Neural progenitor cell (in vitro differentiated cells): ENCODE data around the gene ZBTB6. TPM values are rescaled to one million over a fixed set of nuclear protein-coding genes. Genes with fewer than 3 reads are reported as not detected.

Experiments
- DNase-seq: peaks from one replicate; pipeline ENCODE4 v3.0.0-alpha.2; 2016; ENCODE audit warnings: low spot score
- H2AFZ ChIP-seq: fragments of 200-600 bp; sonication (generic); replicated peaks from 2 replicates; pipeline ENCODE4 v1.6.1; 2016; ENCODE audit warnings: antibody characterized with exemption
- H3F3A ChIP-seq: fragments of 200-600 bp; sonication (generic); 2 replicates; pipeline ENCODE4 v1.6.1; 2016; ENCODE audit warnings: antibody characterized with exemption, low read depth
- H3K27ac ChIP-seq: fragments of 200-600 bp; sonication (generic); 2 replicates; pipeline ENCODE4 v1.5.1; 2016; ENCODE audit warnings: mild to moderate bottlenecking
- H3K27me3 ChIP-seq: fragments of 200-600 bp; sonication (generic); 2 replicates; pipeline ENCODE4 v1.6.1; 2016; ENCODE audit warnings: mild to moderate bottlenecking, moderate library complexity
- H3K36me3 ChIP-seq: fragments of 200-600 bp; sonication (generic); 2 replicates; pipeline ENCODE4 v1.5.1; 2016
- H3K4me1 ChIP-seq: fragments of 200-600 bp; sonication (generic); 2 replicates; pipeline ENCODE4 v1.6.1; 2016; ENCODE audit warnings: mixed run types
- H3K4me2 ChIP-seq: fragments of 200-600 bp; sonication (generic); 2 replicates; pipeline ENCODE4 v1.6.1; 2016
- H3K4me3 ChIP-seq: fragments of 200-600 bp; sonication (generic); 2 replicates; pipeline ENCODE4 v1.5.1; 2016
- H3K79me2 ChIP-seq: fragments of 200-600 bp; sonication (generic); 2 replicates; pipeline ENCODE4 v1.6.1; 2016; ENCODE audit warnings: low read depth
- H3K9ac ChIP-seq: fragments of 200-600 bp; sonication (generic); 2 replicates; pipeline ENCODE4 v1.6.1; 2016
- H3K9me3 ChIP-seq: fragments of 200-600 bp; sonication (generic); 2 replicates; pipeline ENCODE4 v1.5.1; 2016; ENCODE audit warnings: low read depth
- H4K20me1 ChIP-seq: fragments of 200-600 bp; sonication (generic); 2 replicates; pipeline ENCODE4 v1.6.1; 2016; ENCODE audit warnings: low read depth
- H3K27ac Mint-ChIP-seq: 3 replicates; pipeline ENCODE4 v1.8.0; 2021; ENCODE audit warnings: mixed read lengths
- H3K27me3 Mint-ChIP-seq: 2 replicates; pipeline ENCODE4 v1.8.0; 2022; ENCODE audit warnings: low read depth, mild to moderate bottlenecking, inconsistent platforms, moderate library complexity, mixed read lengths; ENCODE audit not compliant: insufficient read depth
- H3K36me3 Mint-ChIP-seq: 3 replicates; pipeline ENCODE4 v1.8.0; 2021; ENCODE audit warnings: mixed read lengths
- H3K4me1 Mint-ChIP-seq: 3 replicates; pipeline ENCODE4 v1.8.0; 2021; ENCODE audit warnings: mixed read lengths
- H3K4me3 Mint-ChIP-seq: 3 replicates; pipeline ENCODE4 v1.8.0; 2021; ENCODE audit warnings: mild to moderate bottlenecking, moderate library complexity, mixed read lengths
- H3K9me3 Mint-ChIP-seq: 3 replicates; pipeline ENCODE4 v1.8.0; 2020; ENCODE audit warnings: mixed read lengths
- EZH2 ChIP-seq: fragments of 200-600 bp; sonication (generic); IDR thresholded peaks from 2 replicates; pipeline ENCODE4 v1.6.1; 2017; ENCODE audit warnings: antibody characterized with exemption, mild to moderate bottlenecking, moderate library complexity
- EZH2phosphoT487 ChIP-seq: fragments of 200-600 bp; sonication (generic); IDR thresholded peaks from 2 replicates; pipeline ENCODE4 v1.6.1; 2017; ENCODE audit warnings: antibody characterized with exemption
- total RNA-seq: library from RNA; depleted of rRNA; stranded (reverse); fragments of >200 nt; gene quantifications from 2 replicates; pipeline ENCODE4 v1.2.3, GENCODE V29; 2015; ENCODE audit warnings: low replicate concordance
- TF ChIP-seq, protein P1 (sequence below): fragments of 200-600 bp; sonication (generic); IDR thresholded peaks from 2 replicates; pipeline ENCODE4 v1.5.1; 2017; ENCODE audit warnings: antibody characterized with exemption, mild to moderate bottlenecking

The ZBTB6 gene
- total RNA-seq = 18.0 and 23.7 TPM in 2 replicates

DNA sequence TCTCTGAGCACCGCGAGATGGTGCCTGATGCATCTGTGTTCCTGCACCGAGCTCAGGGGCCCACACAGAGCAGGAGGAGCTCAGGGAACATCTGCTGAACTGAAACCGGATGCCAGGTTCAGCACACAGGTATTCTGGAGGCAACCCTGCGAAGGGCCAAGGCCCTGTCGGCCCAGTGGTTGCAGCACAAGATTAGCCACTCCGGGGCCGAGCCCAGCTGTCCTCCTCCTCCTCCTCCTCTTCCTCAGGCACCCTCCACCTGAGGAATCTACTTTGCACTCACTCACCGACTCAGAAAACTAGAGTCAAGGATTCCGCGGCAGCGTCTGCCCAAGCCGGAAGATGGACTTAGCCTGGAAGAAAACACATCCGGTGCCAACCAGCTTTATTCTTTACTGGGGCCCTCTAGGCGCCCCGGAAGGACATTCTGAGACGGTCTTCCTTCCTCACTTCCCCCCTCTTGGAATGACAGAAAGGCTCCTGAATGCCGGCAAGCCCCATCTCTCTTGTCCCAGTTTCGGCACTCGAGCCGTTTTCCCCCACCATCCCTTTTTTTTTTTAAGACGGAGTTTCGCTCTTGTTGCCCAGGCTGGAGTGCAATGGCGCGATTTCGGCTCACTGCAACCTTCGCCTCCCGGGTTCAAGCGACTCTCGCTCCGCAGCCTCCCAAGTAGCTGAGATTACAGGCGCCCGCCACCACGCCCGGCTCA is at the start of gene ZBTB6:
Gene ZBTB6, minus strand, starts transcription at position 360 of the 710 bp plus-strand sequence. CDS start 1,251 bp downstream, outside the sequence.
- H3K9me3 ChIP-seq = no peaks in the 10 kb centered on the region
- peak within 1 kb of the TSS; percentile 97 for H3K27ac Mint-ChIP-seq
- H3K4me1 Mint-ChIP-seq = peaks cover 12% of the 10 kb centered on the region
- H3K9ac ChIP-seq = peak within 1 kb of the TSS; percentile 88
- peaks cover 4% of the 10 kb centered on the region for H3K27me3 Mint-ChIP-seq
- H3K27ac ChIP-seq = peak within 1 kb of the TSS; percentile 92
- no peaks in the 10 kb centered on the region for H3K27me3 ChIP-seq
- H3K36me3 Mint-ChIP-seq = peaks cover 5% of the 10 kb centered on the region
- TF ChIP-seq, protein P1, sequence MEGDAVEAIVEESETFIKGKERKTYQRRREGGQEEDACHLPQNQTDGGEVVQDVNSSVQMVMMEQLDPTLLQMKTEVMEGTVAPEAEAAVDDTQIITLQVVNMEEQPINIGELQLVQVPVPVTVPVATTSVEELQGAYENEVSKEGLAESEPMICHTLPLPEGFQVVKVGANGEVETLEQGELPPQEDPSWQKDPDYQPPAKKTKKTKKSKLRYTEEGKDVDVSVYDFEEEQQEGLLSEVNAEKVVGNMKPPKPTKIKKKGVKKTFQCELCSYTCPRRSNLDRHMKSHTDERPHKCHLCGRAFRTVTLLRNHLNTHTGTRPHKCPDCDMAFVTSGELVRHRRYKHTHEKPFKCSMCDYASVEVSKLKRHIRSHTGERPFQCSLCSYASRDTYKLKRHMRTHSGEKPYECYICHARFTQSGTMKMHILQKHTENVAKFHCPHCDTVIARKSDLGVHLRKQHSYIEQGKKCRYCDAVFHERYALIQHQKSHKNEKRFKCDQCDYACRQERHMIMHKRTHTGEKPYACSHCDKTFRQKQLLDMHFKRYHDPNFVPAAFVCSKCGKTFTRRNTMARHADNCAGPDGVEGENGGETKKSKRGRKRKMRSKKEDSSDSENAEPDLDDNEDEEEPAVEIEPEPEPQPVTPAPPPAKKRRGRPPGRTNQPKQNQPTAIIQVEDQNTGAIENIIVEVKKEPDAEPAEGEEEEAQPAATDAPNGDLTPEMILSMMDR = no peak
- TF ChIP-seq EZH2 (no peak), EZH2phosphoT487 (no peak)
- peaks cover 60% of the 10 kb centered on the region for H3F3A ChIP-seq
- H3K79me2 ChIP-seq = peaks cover 51% of the 10 kb centered on the region
- H4K20me1 ChIP-seq = peaks cover 5% of the 10 kb centered on the region
- peak; percentile 83 for DNase-seq
- H3K4me1 ChIP-seq = peaks cover 6% of the 10 kb centered on the region
- peak within 1 kb of the TSS; percentile 82 for H3K4me3 ChIP-seq
- peak within 1 kb of the TSS; percentile 81 for H3K4me2 ChIP-seq
- peak within 1 kb of the TSS; percentile 99 for H3K4me3 Mint-ChIP-seq
- H3K9me3 Mint-ChIP-seq = no peaks in the 10 kb centered on the region
- H3K36me3 ChIP-seq = peaks cover 8% of the 10 kb centered on the region
- H2AFZ ChIP-seq = peak within 1 kb of the TSS; percentile 53

- H3K4me3 Mint-ChIP-seq = no peak overlapping the region
- no peak for DNase-seq
- peaks cover 24% of the 10 kb centered on the region for H3K36me3 Mint-ChIP-seq
- no peaks in the 10 kb centered on the region for H3K9me3 Mint-ChIP-seq
- no peaks in the 10 kb centered on the region for H3K4me1 ChIP-seq
- no peak overlapping the region for H3K27ac Mint-ChIP-seq
- no peaks in the 10 kb centered on the region for H4K20me1 ChIP-seq
- no peaks in the 10 kb centered on the region for H3K27me3 Mint-ChIP-seq
- no peaks in the 10 kb centered on the region for H3K4me1 Mint-ChIP-seq
- peaks cover 16% of the 10 kb centered on the region for H3K79me2 ChIP-seq
- TF ChIP-seq, protein P1 = no peak
- TF ChIP-seq EZH2 (no peak), EZH2phosphoT487 (no peak)
- H2AFZ ChIP-seq = no peak overlapping the region
- no peaks in the 10 kb centered on the region for H3K9me3 ChIP-seq
- peaks cover 7% of the 10 kb centered on the region for H3K36me3 ChIP-seq
- no peak overlapping the region for H3K27ac ChIP-seq
- no peak overlapping the region for H3K4me3 ChIP-seq
- H3F3A ChIP-seq = no peaks in the 10 kb centered on the region
- H3K4me2 ChIP-seq = no peak overlapping the region
- H3K9ac ChIP-seq = no peak overlapping the region
- no peaks in the 10 kb centered on the region for H3K27me3 ChIP-seq
Measured at GRCh38 chr9:122961139-122961538, 48.0 kb upstream of the ZBTB6 start.

DNA sequence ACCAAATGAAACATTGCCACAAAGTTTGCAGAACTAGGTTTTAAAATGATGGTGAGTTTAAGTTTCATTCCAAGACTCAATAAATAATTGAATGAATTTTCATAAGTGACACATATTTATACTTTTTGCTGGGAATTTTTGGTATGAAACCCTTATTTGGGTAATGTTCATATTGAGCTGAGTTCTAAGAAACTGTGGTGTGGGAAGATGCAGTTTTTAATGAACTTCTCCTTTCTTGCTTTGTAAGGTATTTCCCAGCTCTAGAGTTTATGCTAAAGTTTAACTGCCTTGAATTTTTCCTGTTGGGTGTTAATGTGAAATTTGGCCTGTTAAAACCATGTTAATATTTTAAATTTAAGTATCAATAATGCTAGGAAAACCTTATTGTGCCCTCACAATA is 42.8 kb upstream of the ZBTB6 start:
- Histone ChIP-seq H4K20me1 (peaks cover 43% of the 10 kb centered on the region), H3K4me1 (no peaks in the 10 kb centered on the region), H3K36me3 (peaks cover 2% of the 10 kb centered on the region), H3K4me2 (no peak overlapping the region), H2AFZ (no peak overlapping the region), H3K27me3 (no peaks in the 10 kb centered on the region), H3K79me2 (peaks cover 67% of the 10 kb centered on the region), H3K9me3 (no peaks in the 10 kb centered on the region), H3K9ac (no peak overlapping the region), H3F3A (no peaks in the 10 kb centered on the region), H3K27ac (no peak overlapping the region), H3K4me3 (no peak overlapping the region)
- TF ChIP-seq EZH2 = no peak
- no peak for TF ChIP-seq EZH2phosphoT487
- peaks cover 2% of the 10 kb centered on the region for H3K9me3 Mint-ChIP-seq
- no peaks in the 10 kb centered on the region for H3K27me3 Mint-ChIP-seq
- DNase-seq = no peak
- no peak overlapping the region for H3K27ac Mint-ChIP-seq
- peaks cover 21% of the 10 kb centered on the region for H3K36me3 Mint-ChIP-seq
- no peaks in the 10 kb centered on the region for H3K4me1 Mint-ChIP-seq
- H3K4me3 Mint-ChIP-seq = no peak overlapping the region

- no peak overlapping the region for H3K9ac ChIP-seq
- TF ChIP-seq EZH2 = no peak
- TF ChIP-seq, protein P1 = no peak
- no peak for TF ChIP-seq EZH2phosphoT487
- Mint-ChIP-seq H3K4me1 (no peaks in the 10 kb centered on the region), H3K9me3 (peaks cover 2% of the 10 kb centered on the region), H3K36me3 (peaks cover 12% of the 10 kb centered on the region), H3K27ac (no peak overlapping the region), H3K27me3 (no peaks in the 10 kb centered on the region), H3K4me3 (no peak overlapping the region)
- peaks cover 60% of the 10 kb centered on the region for H4K20me1 ChIP-seq
- H3K4me3 ChIP-seq = no peak overlapping the region
- H3K9me3 ChIP-seq = no peaks in the 10 kb centered on the region
- no peak overlapping the region for H3K27ac ChIP-seq
- H3K4me2 ChIP-seq = no peak overlapping the region
- no peak for DNase-seq
- H3K27me3 ChIP-seq = no peaks in the 10 kb centered on the region
- H2AFZ ChIP-seq = no peak overlapping the region
- H3K79me2 ChIP-seq = peaks cover 84% of the 10 kb centered on the region
- no peaks in the 10 kb centered on the region for H3K4me1 ChIP-seq
- no peaks in the 10 kb centered on the region for H3F3A ChIP-seq
- H3K36me3 ChIP-seq = no peaks in the 10 kb centered on the region
Measured at GRCh38 chr9:122954253-122954691, 41.1 kb upstream of the ZBTB6 start.
